ENCODE data around the gene MLXIPL. TPM values are rescaled to one million over a fixed set of nuclear protein-coding genes. Genes with fewer than 3 reads are reported as not detected.

The MLXIPL gene
- total RNA-seq, 1 experiment from 2014 or later: 19.8 TPM

DNA sequence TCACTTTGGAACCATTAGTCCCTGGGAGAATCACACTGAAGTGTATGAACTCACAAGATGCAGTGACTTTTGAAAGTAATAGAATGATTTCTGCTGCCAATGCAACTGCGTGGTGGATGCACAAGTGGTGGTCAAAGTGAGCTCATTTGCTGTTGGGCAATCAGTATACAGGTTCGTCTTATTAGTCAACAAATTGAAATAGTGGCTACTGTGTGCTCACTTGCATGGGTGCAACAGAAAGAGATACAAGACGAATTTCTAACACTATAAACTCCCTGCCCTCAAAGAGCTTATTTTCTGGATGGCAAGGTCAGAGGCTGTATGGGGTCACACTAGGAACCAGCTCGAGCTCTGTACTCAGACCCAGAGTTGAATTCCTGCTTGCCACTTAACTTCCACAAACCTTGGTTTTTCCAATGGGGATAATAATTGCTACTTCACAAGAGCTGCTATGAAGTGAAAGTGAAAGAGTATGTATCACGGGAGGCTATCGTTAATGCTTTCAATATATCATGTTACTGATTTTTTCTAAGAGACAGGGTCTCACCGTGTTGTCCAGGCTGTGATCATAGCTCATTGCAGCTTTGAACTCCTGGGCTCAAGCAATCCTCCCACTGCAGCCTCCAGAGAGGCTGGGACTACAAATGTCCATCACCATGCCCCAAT lies 58.5 kb downstream of the MLXIPL start:
- H3K9me3 Mint-ChIP-seq (ENCODE audit: unreplicated experiment): no peaks in the 10 kb centered on the region

DNA sequence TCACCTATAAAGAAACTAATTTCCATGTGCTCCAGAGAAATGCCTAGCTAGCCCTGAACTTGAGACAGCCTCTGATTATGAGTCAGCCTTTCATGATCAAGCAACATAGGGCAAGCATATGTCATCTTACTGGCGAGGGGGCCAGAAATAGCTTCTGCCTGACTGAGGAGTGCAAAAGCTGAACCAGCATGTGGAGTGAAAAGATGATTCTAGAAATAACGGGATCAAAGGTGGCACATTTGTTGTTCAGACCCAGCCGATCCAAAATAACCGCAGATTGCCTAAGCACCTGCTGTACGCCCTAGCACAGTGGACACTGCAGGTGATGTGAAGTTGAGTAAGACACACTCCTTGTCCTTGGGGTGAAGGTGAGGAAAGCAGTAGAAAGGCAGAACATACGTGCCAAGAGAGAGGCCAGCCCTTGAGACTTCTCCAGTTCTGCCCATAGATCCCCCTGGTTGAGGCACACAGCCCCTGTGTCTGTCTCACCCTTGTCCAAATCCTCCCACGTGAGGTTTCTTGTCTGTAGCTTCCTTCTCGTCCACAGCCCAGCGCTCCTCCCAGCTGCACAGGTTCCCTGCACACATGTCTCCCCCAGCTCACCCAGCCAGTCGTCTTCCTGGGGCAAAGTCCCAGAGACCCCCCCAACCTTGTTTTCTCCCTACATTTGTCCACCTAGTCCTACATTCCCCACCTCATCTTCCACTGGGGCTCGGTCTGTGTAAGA lies 64.0 kb downstream of the MLXIPL start:
- intact Hi-C loops (cut with micrococcal nuclease; ENCODE audit: unreplicated experiment): no loop called here
- Mint-ChIP-seq H3K27ac (ENCODE audit: unreplicated experiment) (no peak overlapping the region), H3K27me3 (ENCODE audit: insufficient read depth, unreplicated experiment) (no peaks in the 10 kb centered on the region), H3K36me3 (ENCODE audit: insufficient read depth, unreplicated experiment) (peaks cover 29% of the 10 kb centered on the region), H3K4me3 (ENCODE audit: unreplicated experiment) (no peak overlapping the region), H3K4me1 (ENCODE audit: low read depth, unreplicated experiment) (peaks cover 15% of the 10 kb centered on the region), H3K9me3 (ENCODE audit: unreplicated experiment) (no peaks in the 10 kb centered on the region)
- H3K27me3 ChIP-seq (replicated peaks; ENCODE audit: control insufficient read depth, insufficient read depth, low read length): no peaks in the 10 kb centered on the region
- peaks cover 20% of the 10 kb centered on the region for H3K4me1 ChIP-seq
- H3K9me3 ChIP-seq: no peaks in the 10 kb centered on the region
- no peak overlapping the region for H3K4me3 ChIP-seq (ENCODE audit: low read depth, low read length)
- ChIA-PET CTCF (interaction anchor here (0.5 kb wide), 1 partner anchor 37 kb away, joined by 4 read pairs; no protein-coding TSS in a partner anchor), POLR2A (interaction anchor here (0.5 to 1.1 kb wide), 3 partner anchors 18 to 38 kb away, joined by 3 to 7 read pairs (median 5); partner anchors contain the start of genes BAZ1B and TBL2)
- TF ChIP-seq, protein P1, sequence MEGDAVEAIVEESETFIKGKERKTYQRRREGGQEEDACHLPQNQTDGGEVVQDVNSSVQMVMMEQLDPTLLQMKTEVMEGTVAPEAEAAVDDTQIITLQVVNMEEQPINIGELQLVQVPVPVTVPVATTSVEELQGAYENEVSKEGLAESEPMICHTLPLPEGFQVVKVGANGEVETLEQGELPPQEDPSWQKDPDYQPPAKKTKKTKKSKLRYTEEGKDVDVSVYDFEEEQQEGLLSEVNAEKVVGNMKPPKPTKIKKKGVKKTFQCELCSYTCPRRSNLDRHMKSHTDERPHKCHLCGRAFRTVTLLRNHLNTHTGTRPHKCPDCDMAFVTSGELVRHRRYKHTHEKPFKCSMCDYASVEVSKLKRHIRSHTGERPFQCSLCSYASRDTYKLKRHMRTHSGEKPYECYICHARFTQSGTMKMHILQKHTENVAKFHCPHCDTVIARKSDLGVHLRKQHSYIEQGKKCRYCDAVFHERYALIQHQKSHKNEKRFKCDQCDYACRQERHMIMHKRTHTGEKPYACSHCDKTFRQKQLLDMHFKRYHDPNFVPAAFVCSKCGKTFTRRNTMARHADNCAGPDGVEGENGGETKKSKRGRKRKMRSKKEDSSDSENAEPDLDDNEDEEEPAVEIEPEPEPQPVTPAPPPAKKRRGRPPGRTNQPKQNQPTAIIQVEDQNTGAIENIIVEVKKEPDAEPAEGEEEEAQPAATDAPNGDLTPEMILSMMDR (IDR thresholded peaks at IDR 0.05; ENCODE audit: insufficient read depth in 1 of 2, low read depth in 1 of 2, low read length in 1 of 2, severe bottlenecking in 1 of 2, unreplicated experiment in 1 of 2): no peak
- DNase-seq: no peak
- BruUV-seq (replicated peaks): no TSS peak
- no peaks in the 10 kb centered on the region for H3K36me3 ChIP-seq (ENCODE audit: control insufficient read depth, insufficient read depth, low read length)

More for the DNA sequence above, 58.5 kb downstream of the MLXIPL start:
- Mint-ChIP-seq H3K4me1 (ENCODE audit: low read depth, unreplicated experiment) (peaks cover 7% of the 10 kb centered on the region), H3K4me3 (ENCODE audit: unreplicated experiment) (no peak overlapping the region), H3K27me3 (ENCODE audit: insufficient read depth, unreplicated experiment) (no peaks in the 10 kb centered on the region), H3K36me3 (ENCODE audit: insufficient read depth, unreplicated experiment) (peaks cover 11% of the 10 kb centered on the region), H3K27ac (ENCODE audit: unreplicated experiment) (no peak overlapping the region)
- Histone ChIP-seq H3K4me3 (ENCODE audit: low read depth, low read length) (no peak overlapping the region), H3K4me1 (peaks cover 10% of the 10 kb centered on the region), H3K27me3 (replicated peaks; ENCODE audit: control insufficient read depth, insufficient read depth, low read length) (no peaks in the 10 kb centered on the region), H3K36me3 (ENCODE audit: control insufficient read depth, insufficient read depth, low read length) (no peaks in the 10 kb centered on the region), H3K9me3 (no peaks in the 10 kb centered on the region)
- TF ChIP-seq, protein P1 (IDR thresholded peaks at IDR 0.05; ENCODE audit: insufficient read depth in 1 of 2, low read depth in 1 of 2, low read length in 1 of 2, severe bottlenecking in 1 of 2, unreplicated experiment in 1 of 2): no peak
- CTCF ChIA-PET: interaction anchor here (1.4 kb wide), 1 partner anchor 9 kb away, joined by 4 read pairs; no protein-coding TSS in a partner anchor
- no peak for DNase-seq
- POLR2A ChIA-PET: interaction anchor here (0.5 to 1.3 kb wide), 3 partner anchors 9 to 136 kb away, joined by 3 to 7 read pairs (median 3); partner anchors contain the start of gene TBL2
- intact Hi-C loops (cut with micrococcal nuclease; ENCODE audit: unreplicated experiment): no loop called here
- BruUV-seq (replicated peaks): no TSS peak
